Measurements from ENCODE around the gene MEG3.

Gene MEG3

GRCh38 chr14:100813291-100813690 lies 12.6 kb upstream of the MEG3 start:
- H3K4me2 ChIP-seq (ENCODE audit: low read length), result no peak overlapping the region
- H3K36me3 ChIP-seq (ENCODE audit: control insufficient read depth, low read length), result no peaks in the 10 kb centered on the region
- H4K20me1 ChIP-seq (ENCODE audit: control insufficient read depth, insufficient read depth, low read depth, low read length), result no peaks in the 10 kb centered on the region
- peaks cover 28% of the 10 kb centered on the region; the same call in 1 of the 2 replicates for H3K9me3 ChIP-seq (ENCODE audit: control insufficient read depth, insufficient read depth, low read length)
- H3K27ac ChIP-seq (ENCODE audit: low read depth, low read length), result no peak overlapping the region
- no peak for TF ChIP-seq EZH2phosphoT487 (IDR thresholded peaks at IDR 0.05; ENCODE audit: borderline replicate concordance, low read length)
- no peak for TF ChIP-seq CTCF (IDR thresholded peaks at IDR 0.05; ENCODE audit: low read depth, low read length, poor library complexity, severe bottlenecking)
- H3F3A ChIP-seq (ENCODE audit: control insufficient read depth, insufficient read depth), result no peaks in the 10 kb centered on the region
- no peak overlapping the region for H3K4me3 ChIP-seq (ENCODE audit: low read length)
- H3K9me2 ChIP-seq (replicated peaks; ENCODE audit: control insufficient read depth, low read length), result no peaks in the 10 kb centered on the region
- H3K79me2 ChIP-seq (ENCODE audit: control insufficient read depth, low read length), result no peaks in the 10 kb centered on the region
- H3K27me3 ChIP-seq (ENCODE audit: control insufficient read depth, low read length), result no peaks in the 10 kb centered on the region
- H3K4me1 ChIP-seq (ENCODE audit: control insufficient read depth, low read length), result no peaks in the 10 kb centered on the region

DNA sequence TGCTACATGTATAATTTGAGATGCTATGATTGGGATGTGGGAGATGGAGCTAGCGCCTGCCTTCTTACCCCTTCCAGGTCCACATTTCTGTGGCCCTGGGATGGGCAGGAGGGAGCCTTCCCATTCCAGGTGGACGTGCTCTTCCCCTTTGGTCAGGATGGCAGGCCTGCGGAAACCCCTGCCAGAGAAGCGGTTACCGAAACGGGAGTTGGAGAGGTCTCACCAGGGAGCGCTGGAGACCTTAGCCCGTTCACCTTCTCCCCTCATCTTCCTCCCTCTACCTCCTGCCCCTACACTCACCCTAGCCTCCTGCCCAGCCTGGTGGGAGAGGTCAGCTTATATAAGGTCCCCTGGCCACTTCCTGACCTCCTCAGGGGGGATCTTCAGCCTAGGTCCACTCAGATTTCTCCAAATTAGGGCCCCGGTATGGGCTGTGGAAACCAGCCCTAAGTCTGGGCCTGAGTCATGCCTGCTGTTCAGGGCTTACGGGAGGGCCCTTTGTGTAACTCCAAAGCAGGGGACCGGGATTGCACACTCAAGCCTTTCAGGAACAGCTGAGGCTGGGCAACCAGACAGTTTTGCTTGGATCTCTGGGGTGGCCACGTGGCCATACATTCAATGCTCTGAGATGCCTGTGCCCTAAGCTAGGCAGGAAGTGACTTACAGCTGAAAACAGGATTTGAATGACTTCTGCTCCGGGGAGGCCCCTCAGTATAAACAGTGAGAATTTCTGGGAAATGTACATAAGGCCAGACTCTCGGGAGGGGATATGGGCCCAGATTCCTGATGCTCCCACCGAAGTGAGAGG lies 10.2 kb upstream of the MEG3 start:
- Histone ChIP-seq H4K20me1 (ENCODE audit: control insufficient read depth, insufficient read depth, low read depth, low read length) (no peaks in the 10 kb centered on the region), H3K79me2 (ENCODE audit: control insufficient read depth, low read length) (no peaks in the 10 kb centered on the region), H3K27me3 (ENCODE audit: control insufficient read depth, low read length) (no peaks in the 10 kb centered on the region), H3K27ac (ENCODE audit: low read depth, low read length) (no peak overlapping the region), H3K9me3 (ENCODE audit: control insufficient read depth, insufficient read depth, low read length) (peaks cover 10% of the 10 kb centered on the region; the same call in 1 of the 2 replicates), H3K4me3 (ENCODE audit: low read length) (no peak overlapping the region), H3F3A (ENCODE audit: control insufficient read depth, insufficient read depth) (no peaks in the 10 kb centered on the region), H3K9me2 (replicated peaks; ENCODE audit: control insufficient read depth, low read length) (no peaks in the 10 kb centered on the region), H3K4me1 (ENCODE audit: control insufficient read depth, low read length) (no peaks in the 10 kb centered on the region), H3K36me3 (ENCODE audit: control insufficient read depth, low read length) (no peaks in the 10 kb centered on the region), H3K4me2 (ENCODE audit: low read length) (no peak overlapping the region)
- TF ChIP-seq CTCF (IDR thresholded peaks at IDR 0.05; ENCODE audit: low read depth, low read length, poor library complexity, severe bottlenecking) (no peak), EZH2phosphoT487 (IDR thresholded peaks at IDR 0.05; ENCODE audit: borderline replicate concordance, low read length) (no peak)

GRCh38 chr14:100816286-100816949 lies 9.5 kb upstream of the MEG3 start:
- Histone ChIP-seq H3K36me3 (ENCODE audit: control insufficient read depth, low read length) (no peaks in the 10 kb centered on the region), H4K20me1 (ENCODE audit: control insufficient read depth, insufficient read depth, low read depth, low read length) (no peaks in the 10 kb centered on the region), H3K4me1 (ENCODE audit: control insufficient read depth, low read length) (no peaks in the 10 kb centered on the region), H3K4me3 (ENCODE audit: low read length) (no peak overlapping the region), H3K79me2 (ENCODE audit: control insufficient read depth, low read length) (no peaks in the 10 kb centered on the region), H3K27me3 (ENCODE audit: control insufficient read depth, low read length) (no peaks in the 10 kb centered on the region), H3K9me2 (replicated peaks; ENCODE audit: control insufficient read depth, low read length) (no peaks in the 10 kb centered on the region), H3K27ac (ENCODE audit: low read depth, low read length) (no peak overlapping the region), H3K4me2 (ENCODE audit: low read length) (no peak overlapping the region), H3K9me3 (ENCODE audit: control insufficient read depth, insufficient read depth, low read length) (peaks cover 3% of the 10 kb centered on the region; the same call in 1 of the 2 replicates), H3F3A (ENCODE audit: control insufficient read depth, insufficient read depth) (no peaks in the 10 kb centered on the region)
- TF ChIP-seq EZH2phosphoT487 (IDR thresholded peaks at IDR 0.05; ENCODE audit: borderline replicate concordance, low read length) (no peak), CTCF (IDR thresholded peaks at IDR 0.05; ENCODE audit: low read depth, low read length, poor library complexity, severe bottlenecking) (no peak)

All from DOHH2 (cell line).